WTC11 (cell line): ENCODE measurements around the gene PLK3. TPM values are rescaled to one million over a fixed set of nuclear protein-coding genes. Genes with fewer than 3 reads are reported as not detected.

ENCODE experiments used
- ATAC-seq: fragments of 200-7000 bp; cut with Tn5 transposase; 2 replicates; pipeline ENCODE4 v1.10.0; 2021; ENCODE audit warnings: mild to moderate bottlenecking, moderate library complexity
- CTCF ChIA-PET: fragments of 300-600 bp; sonication (Branson Sonifier 250); formaldehyde crosslinking; loops from one replicate; lab custom pipeline; 2021; ENCODE audit warnings: antibody characterized with exemption; lab: Charles Lee
- POLR2A ChIA-PET: fragments of 350-600 bp; sonication (Branson Sonifier 250); formaldehyde crosslinking; loops from one replicate; lab custom pipeline; 2021; ENCODE audit warnings: antibody characterized with exemption; lab: Charles Lee
- DNase-seq: peaks from one replicate; pipeline ENCODE4 v3.0.0; 2021; ENCODE audit warnings: low spot score
- H3K27ac Mint-ChIP-seq: 2 replicates; pipeline ENCODE4 v1.8.0; 2021; ENCODE audit warnings: mixed read lengths
- H3K27me3 Mint-ChIP-seq: 2 replicates; pipeline ENCODE4 v1.8.0; 2021; ENCODE audit warnings: low read depth, mild to moderate bottlenecking, moderate library complexity, mixed read lengths
- H3K36me3 Mint-ChIP-seq: 2 replicates; pipeline ENCODE4 v1.8.0; 2021; ENCODE audit warnings: mixed read lengths
- H3K4me1 Mint-ChIP-seq: 2 replicates; pipeline ENCODE4 v1.8.0; 2022; ENCODE audit warnings: mixed read lengths
- H3K4me3 Mint-ChIP-seq: 2 replicates; pipeline ENCODE4 v1.8.0; 2021; ENCODE audit warnings: mild to moderate bottlenecking, moderate library complexity, mixed read lengths
- H3K9me3 Mint-ChIP-seq: 2 replicates; pipeline ENCODE4 v1.8.0; 2021; ENCODE audit warnings: mixed read lengths
- ATF1 ChIP-seq: sonication (generic); formaldehyde crosslinking; IDR thresholded peaks from 2 replicates; pipeline ENCODE4 v1.8.1; 2023; ENCODE audit warnings: mild to moderate bottlenecking, moderate library complexity, missing genetic modification reagents
- CREB1 ChIP-seq: sonication (generic); formaldehyde crosslinking; IDR thresholded peaks from 2 replicates; pipeline ENCODE4 v1.8.0; 2023; ENCODE audit warnings: mild to moderate bottlenecking, missing genetic modification reagents
- ELF4 ChIP-seq: sonication (generic); formaldehyde crosslinking; IDR thresholded peaks from 2 replicates; pipeline ENCODE4 v1.8.1; 2022; ENCODE audit warnings: low read depth, mild to moderate bottlenecking, moderate library complexity, missing genetic modification reagents
- GRHL2 ChIP-seq: fragments of 250-450 bp; sonication (Bioruptor Pico); IDR thresholded peaks from 2 replicates; pipeline ENCODE4 v1.8.0; 2022; ENCODE audit warnings: mild to moderate bottlenecking, moderate library complexity; ENCODE audit not compliant: insufficient replicate concordance, severe bottlenecking
- HMGA2 ChIP-seq: fragments of 250-450 bp; sonication (Bioruptor Pico); IDR thresholded peaks from 2 replicates; pipeline ENCODE4 v1.4.0; 2021; ENCODE audit warnings: mild to moderate bottlenecking, moderate library complexity
- IRF1 ChIP-seq: sonication (generic); formaldehyde crosslinking; IDR thresholded peaks from 2 replicates; pipeline ENCODE4 v1.8.0; 2023; ENCODE audit warnings: missing genetic modification reagents
- JAZF1 ChIP-seq: fragments of 250-450 bp; sonication (Bioruptor Pico); IDR thresholded peaks from 2 replicates; pipeline ENCODE4 v1.9.0; 2021; ENCODE audit warnings: moderate library complexity, mild to moderate bottlenecking, inconsistent platforms
- KAT7 ChIP-seq: sonication (generic); formaldehyde crosslinking; IDR thresholded peaks from 2 replicates; pipeline ENCODE4 v1.8.1; 2023; ENCODE audit warnings: missing genetic modification reagents, mild to moderate bottlenecking, borderline replicate concordance
- MAX ChIP-seq: sonication (generic); formaldehyde crosslinking; IDR thresholded peaks from 2 replicates; pipeline ENCODE4 v1.8.0; 2022; ENCODE audit warnings: mild to moderate bottlenecking, missing genetic modification reagents
- NFYB ChIP-seq: sonication (generic); formaldehyde crosslinking; conservative IDR thresholded peaks from 2 replicates; pipeline ENCODE4 v1.8.0; 2022; ENCODE audit warnings: low read depth, missing genetic modification reagents
- NR3C1 ChIP-seq: sonication (generic); formaldehyde crosslinking; conservative IDR thresholded peaks from 2 replicates; pipeline ENCODE4 v1.8.1; 2023; ENCODE audit warnings: low read depth, mild to moderate bottlenecking, missing genetic modification reagents
- RORB ChIP-seq: fragments of 250-450 bp; sonication (Bioruptor Pico); IDR thresholded peaks from 2 replicates; pipeline ENCODE4 v1.9.0; 2021; ENCODE audit warnings: mild to moderate bottlenecking
- SMAD3 ChIP-seq: sonication (generic); formaldehyde crosslinking; IDR thresholded peaks from 2 replicates; pipeline ENCODE4 v1.8.0; 2022; ENCODE audit warnings: missing genetic modification reagents, mild to moderate bottlenecking, borderline replicate concordance
- USF1 ChIP-seq: sonication (generic); formaldehyde crosslinking; IDR thresholded peaks from 2 replicates; pipeline ENCODE4 v1.8.0; 2022; ENCODE audit warnings: mild to moderate bottlenecking, missing genetic modification reagents
- ZNF121 ChIP-seq: sonication (generic); formaldehyde crosslinking; IDR thresholded peaks from 2 replicates; pipeline ENCODE4 v1.8.0; 2023; ENCODE audit warnings: missing genetic modification reagents
- ZNF219 ChIP-seq: sonication (generic); formaldehyde crosslinking; IDR thresholded peaks from 2 replicates; pipeline ENCODE4 v1.8.0; 2023; ENCODE audit warnings: missing genetic modification reagents, mild to moderate bottlenecking, borderline replicate concordance
- total RNA-seq: library from RNA; stranded (reverse); gene quantifications from 3 replicates; pipeline ENCODE4 v1.2.3, GENCODE V29; 2021
- TF ChIP-seq, protein P1 (sequence below): sonication (generic); formaldehyde crosslinking; IDR thresholded peaks from 2 replicates; pipeline ENCODE4 v1.8.0; 2023; ENCODE audit warnings: missing genetic modification reagents, mild to moderate bottlenecking, borderline replicate concordance
- TF ChIP-seq, protein P2 (sequence below): fragments of 250-450 bp; sonication (Bioruptor Pico); IDR thresholded peaks from 2 replicates; pipeline ENCODE4 v1.9.0; 2021; ENCODE audit warnings: mild to moderate bottlenecking, borderline replicate concordance

Gene PLK3
- total RNA-seq, 1 experiment from 2014 or later, result 16.4 TPM

DNA sequence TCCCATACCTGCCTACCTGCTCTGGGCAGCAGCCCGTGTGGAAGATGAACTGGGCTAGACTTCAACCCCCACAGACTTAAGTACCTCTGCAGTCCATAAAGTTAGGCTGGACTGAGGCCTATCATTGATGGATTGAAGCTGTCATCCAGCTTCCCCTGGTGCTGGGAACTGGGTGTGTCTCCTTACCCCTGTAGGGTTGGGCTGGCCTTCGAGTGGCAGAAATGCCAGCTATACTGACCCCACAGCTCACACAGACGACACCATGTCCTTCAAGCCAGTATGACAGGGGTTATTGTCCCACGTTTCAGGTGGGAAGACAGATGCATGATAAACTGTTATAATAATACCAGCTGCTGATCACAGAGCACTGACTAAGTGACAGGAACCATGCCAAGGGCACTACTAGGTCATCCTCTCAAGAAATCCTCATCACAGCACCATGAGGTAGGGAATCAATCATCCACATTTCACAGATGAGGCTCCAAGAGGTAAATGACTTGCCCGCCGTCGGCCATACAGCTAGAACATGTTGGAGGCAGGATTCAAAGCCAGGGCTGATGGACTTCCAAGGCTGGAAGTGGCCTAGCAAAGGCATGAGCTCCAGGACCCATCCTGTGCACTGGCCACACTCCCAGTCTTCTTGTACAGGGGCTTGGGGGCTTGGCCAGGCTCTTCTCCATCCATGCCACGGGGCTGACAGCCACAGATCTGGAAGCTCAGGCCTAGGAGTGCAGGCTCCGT lies 11.9 kb upstream of the PLK3 start, which contains the start of gene BEST4:
Gene BEST4 (minus strand): TSS at position 51 of the 741 bp plus-strand sequence. CDS start 465 bp downstream, outside the sequence.
- POLR2A ChIA-PET, result interaction anchor here (0.6 to 1.9 kb wide), 2 partner anchors 31 to 210 kb away, joined by 4 to 6 read pairs; no protein-coding TSS in a partner anchor
- Mint-ChIP-seq H3K4me3 (0 out of 2 replicates have a peak within 1 kb of the TSS, but pooled peaks have one; percentile 3), H3K36me3 (no peaks in the 10 kb centered on the region)

GRCh38 chr1:44790968-44791801 lies 9.0 kb upstream of the PLK3 start:
- no peak for DNase-seq
- H3K9me3 Mint-ChIP-seq, result no peaks in the 10 kb centered on the region
- TF ChIP-seq USF1 (no peak), HMGA2 (CRISPR knock-in tag) (no peak), ATF1 (CRISPR knock-in tag) (no peak), ZNF219 (CRISPR knock-in tag) (no peak), ELF4 (CRISPR knock-in tag) (no peak), RORB (CRISPR knock-in tag) (no peak), ZNF121 (CRISPR knock-in tag) (no peak), NFYB (CRISPR knock-in tag) (no peak), CREB1 (no peak), KAT7 (no peak), MAX (CRISPR knock-in tag) (no peak)
- TF ChIP-seq, protein P1, sequence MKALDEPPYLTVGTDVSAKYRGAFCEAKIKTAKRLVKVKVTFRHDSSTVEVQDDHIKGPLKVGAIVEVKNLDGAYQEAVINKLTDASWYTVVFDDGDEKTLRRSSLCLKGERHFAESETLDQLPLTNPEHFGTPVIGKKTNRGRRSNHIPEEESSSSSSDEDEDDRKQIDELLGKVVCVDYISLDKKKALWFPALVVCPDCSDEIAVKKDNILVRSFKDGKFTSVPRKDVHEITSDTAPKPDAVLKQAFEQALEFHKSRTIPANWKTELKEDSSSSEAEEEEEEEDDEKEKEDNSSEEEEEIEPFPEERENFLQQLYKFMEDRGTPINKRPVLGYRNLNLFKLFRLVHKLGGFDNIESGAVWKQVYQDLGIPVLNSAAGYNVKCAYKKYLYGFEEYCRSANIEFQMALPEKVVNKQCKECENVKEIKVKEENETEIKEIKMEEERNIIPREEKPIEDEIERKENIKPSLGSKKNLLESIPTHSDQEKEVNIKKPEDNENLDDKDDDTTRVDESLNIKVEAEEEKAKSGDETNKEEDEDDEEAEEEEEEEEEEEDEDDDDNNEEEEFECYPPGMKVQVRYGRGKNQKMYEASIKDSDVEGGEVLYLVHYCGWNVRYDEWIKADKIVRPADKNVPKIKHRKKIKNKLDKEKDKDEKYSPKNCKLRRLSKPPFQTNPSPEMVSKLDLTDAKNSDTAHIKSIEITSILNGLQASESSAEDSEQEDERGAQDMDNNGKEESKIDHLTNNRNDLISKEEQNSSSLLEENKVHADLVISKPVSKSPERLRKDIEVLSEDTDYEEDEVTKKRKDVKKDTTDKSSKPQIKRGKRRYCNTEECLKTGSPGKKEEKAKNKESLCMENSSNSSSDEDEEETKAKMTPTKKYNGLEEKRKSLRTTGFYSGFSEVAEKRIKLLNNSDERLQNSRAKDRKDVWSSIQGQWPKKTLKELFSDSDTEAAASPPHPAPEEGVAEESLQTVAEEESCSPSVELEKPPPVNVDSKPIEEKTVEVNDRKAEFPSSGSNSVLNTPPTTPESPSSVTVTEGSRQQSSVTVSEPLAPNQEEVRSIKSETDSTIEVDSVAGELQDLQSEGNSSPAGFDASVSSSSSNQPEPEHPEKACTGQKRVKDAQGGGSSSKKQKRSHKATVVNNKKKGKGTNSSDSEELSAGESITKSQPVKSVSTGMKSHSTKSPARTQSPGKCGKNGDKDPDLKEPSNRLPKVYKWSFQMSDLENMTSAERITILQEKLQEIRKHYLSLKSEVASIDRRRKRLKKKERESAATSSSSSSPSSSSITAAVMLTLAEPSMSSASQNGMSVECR (CRISPR knock-in tag), result no peak
- TF ChIP-seq, protein P2, sequence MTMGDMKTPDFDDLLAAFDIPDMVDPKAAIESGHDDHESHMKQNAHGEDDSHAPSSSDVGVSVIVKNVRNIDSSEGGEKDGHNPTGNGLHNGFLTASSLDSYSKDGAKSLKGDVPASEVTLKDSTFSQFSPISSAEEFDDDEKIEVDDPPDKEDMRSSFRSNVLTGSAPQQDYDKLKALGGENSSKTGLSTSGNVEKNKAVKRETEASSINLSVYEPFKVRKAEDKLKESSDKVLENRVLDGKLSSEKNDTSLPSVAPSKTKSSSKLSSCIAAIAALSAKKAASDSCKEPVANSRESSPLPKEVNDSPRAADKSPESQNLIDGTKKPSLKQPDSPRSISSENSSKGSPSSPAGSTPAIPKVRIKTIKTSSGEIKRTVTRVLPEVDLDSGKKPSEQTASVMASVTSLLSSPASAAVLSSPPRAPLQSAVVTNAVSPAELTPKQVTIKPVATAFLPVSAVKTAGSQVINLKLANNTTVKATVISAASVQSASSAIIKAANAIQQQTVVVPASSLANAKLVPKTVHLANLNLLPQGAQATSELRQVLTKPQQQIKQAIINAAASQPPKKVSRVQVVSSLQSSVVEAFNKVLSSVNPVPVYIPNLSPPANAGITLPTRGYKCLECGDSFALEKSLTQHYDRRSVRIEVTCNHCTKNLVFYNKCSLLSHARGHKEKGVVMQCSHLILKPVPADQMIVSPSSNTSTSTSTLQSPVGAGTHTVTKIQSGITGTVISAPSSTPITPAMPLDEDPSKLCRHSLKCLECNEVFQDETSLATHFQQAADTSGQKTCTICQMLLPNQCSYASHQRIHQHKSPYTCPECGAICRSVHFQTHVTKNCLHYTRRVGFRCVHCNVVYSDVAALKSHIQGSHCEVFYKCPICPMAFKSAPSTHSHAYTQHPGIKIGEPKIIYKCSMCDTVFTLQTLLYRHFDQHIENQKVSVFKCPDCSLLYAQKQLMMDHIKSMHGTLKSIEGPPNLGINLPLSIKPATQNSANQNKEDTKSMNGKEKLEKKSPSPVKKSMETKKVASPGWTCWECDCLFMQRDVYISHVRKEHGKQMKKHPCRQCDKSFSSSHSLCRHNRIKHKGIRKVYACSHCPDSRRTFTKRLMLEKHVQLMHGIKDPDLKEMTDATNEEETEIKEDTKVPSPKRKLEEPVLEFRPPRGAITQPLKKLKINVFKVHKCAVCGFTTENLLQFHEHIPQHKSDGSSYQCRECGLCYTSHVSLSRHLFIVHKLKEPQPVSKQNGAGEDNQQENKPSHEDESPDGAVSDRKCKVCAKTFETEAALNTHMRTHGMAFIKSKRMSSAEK (CRISPR knock-in tag), result no peak
- TF ChIP-seq, all 79 proteins: peak for 0
- H3K27ac Mint-ChIP-seq, result no peak overlapping the region
- peaks cover 4% of the 10 kb centered on the region for H3K27me3 Mint-ChIP-seq
- CTCF ChIA-PET, result interaction anchor here (0.7 to 2.6 kb wide), 2 partner anchors 9 to 37 kb away, joined by 3 to 12 read pairs; partner anchors contain the start of gene PLK3
- no peak overlapping the region for H3K4me3 Mint-ChIP-seq
- H3K36me3 Mint-ChIP-seq, result no peaks in the 10 kb centered on the region
- no peak for ATAC-seq
- peaks cover 20% of the 10 kb centered on the region for H3K4me1 Mint-ChIP-seq
- POLR2A ChIA-PET, result interaction anchor here (1.4 to 1.5 kb wide), 2 partner anchors 9 to 22 kb away, joined by 4 read pairs; partner anchors contain the start of gene PLK3

More for the DNA sequence above, 11.9 kb upstream of the PLK3 start, which contains the start of gene BEST4:
- peaks cover 38% of the 10 kb centered on the region for H3K4me1 Mint-ChIP-seq
- no peak for ATAC-seq
- H3K9me3 Mint-ChIP-seq, result no peaks in the 10 kb centered on the region
- H3K27ac Mint-ChIP-seq, result no peak within 1 kb of the TSS
- TF ChIP-seq GRHL2 (CRISPR knock-in tag), result no peak
- TF ChIP-seq IRF1 (CRISPR knock-in tag), result no peak
- TF ChIP-seq SMAD3 (CRISPR knock-in tag), result no peak
- no peak for TF ChIP-seq NR3C1 (CRISPR knock-in tag)
- no peak for TF ChIP-seq CREB1
- TF ChIP-seq MAX (CRISPR knock-in tag), result no peak
- no peak for TF ChIP-seq JAZF1 (CRISPR knock-in tag)
- H3K27me3 Mint-ChIP-seq, result peaks cover 12% of the 10 kb centered on the region
- CTCF ChIA-PET, result interaction anchor here (0.7 to 3.7 kb wide), 4 partner anchors 12 to 46 kb away, joined by 4 to 20 read pairs (median 6); partner anchors contain the start of genes BTBD19, DYNLT4, PLK3 and RPS8
- DNase-seq, result no peak
